Stimulated activated naive B cell treated with anti-CD40 and anti-IgM and Interleukin-4, amounts not matched to agents 10 μg/mL and 1 μg/mL and 100 μg/mL, for 72 hours (primary cell): ENCODE results near the gene SERPINA1.

Experiments used
- ATAC-seq, 2 donors: fragments of 150-1000 bp; cut with Tn5 transposase; replicated peaks; 2 replicates each; pipeline ENCODE4 v1.10.0; 2021; ENCODE audit warnings: moderate library complexity in 1 of 2
- DNase-seq: peaks from one replicate; pipeline ENCODE4 v3.0.0; 2021
- H3K27ac Mint-ChIP-seq: one replicate; pipeline ENCODE4 v1.8.0; 2022; ENCODE audit warnings: mild to moderate bottlenecking, mixed read lengths
- H3K27me3 Mint-ChIP-seq, 2 donors: one replicate each; pipeline ENCODE4 v1.8.0; 2022; ENCODE audit warnings: mixed read lengths in 2 of 2
- H3K36me3 Mint-ChIP-seq, 2 donors: one replicate each; pipeline ENCODE4 v1.8.0; 2022; ENCODE audit warnings: mixed read lengths in 2 of 2, mild to moderate bottlenecking in 1 of 2
- H3K4me1 Mint-ChIP-seq, 2 donors: one replicate each; pipeline ENCODE4 v1.8.0; 2022; ENCODE audit warnings: mixed read lengths in 2 of 2, mild to moderate bottlenecking in 1 of 2
- H3K4me3 Mint-ChIP-seq, 2 donors: one replicate each; pipeline ENCODE4 v1.8.0; 2022; ENCODE audit warnings: mild to moderate bottlenecking in 2 of 2, mixed read lengths in 2 of 2, moderate library complexity in 1 of 2
- H3K9me3 Mint-ChIP-seq, 2 donors: one replicate each; pipeline ENCODE4 v1.8.0; 2022; ENCODE audit warnings: mixed read lengths in 2 of 2, mild to moderate bottlenecking in 1 of 2

The SERPINA1 gene

DNA sequence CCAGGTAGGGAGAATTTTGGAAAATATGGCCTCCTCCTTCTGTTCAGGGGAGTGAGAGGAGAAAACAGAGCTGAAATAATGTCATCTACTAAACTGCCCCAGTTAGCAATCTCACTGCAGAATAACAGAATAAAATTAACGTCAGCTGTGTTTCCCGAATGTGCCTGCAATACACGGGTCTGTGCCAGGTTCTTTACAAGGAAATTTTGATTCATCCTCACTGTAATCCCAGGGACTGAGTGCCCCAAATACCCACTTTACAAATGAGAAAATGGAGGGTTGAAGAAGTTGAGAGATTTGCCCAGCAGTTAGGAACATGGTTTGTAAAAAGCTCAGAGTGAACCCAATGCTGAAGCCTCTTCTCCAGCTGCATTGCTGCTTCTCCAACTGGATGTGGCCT, 44.0 kb downstream of the SERPINA1 start:
- no peak overlapping the region for H3K4me3 Mint-ChIP-seq
- no peak overlapping the region for H3K27ac Mint-ChIP-seq
- peaks cover 0 to 2% of the 10 kb centered on the region in 2 donors for H3K4me1 Mint-ChIP-seq
- DNase-seq (no peak), ATAC-seq (no peak)
- peaks cover 19 to 27% of the 10 kb centered on the region in 2 donors for H3K27me3 Mint-ChIP-seq
- peaks cover 0 to 7% of the 10 kb centered on the region in 2 donors for H3K9me3 Mint-ChIP-seq
- H3K36me3 Mint-ChIP-seq: no peaks in the 10 kb centered on the region

GRCh38 chr14:94343238-94344005, 45.0 kb downstream of the SERPINA1 start:
- Mint-ChIP-seq H3K9me3 (peaks cover 0 to 7% of the 10 kb centered on the region in 2 donors), H3K4me1 (peaks cover 0 to 2% of the 10 kb centered on the region in 2 donors), H3K27ac (no peak overlapping the region), H3K27me3 (peaks cover 19 to 20% of the 10 kb centered on the region in 2 donors), H3K4me3 (no peak overlapping the region), H3K36me3 (no peaks in the 10 kb centered on the region)
- DNase-seq (no peak), ATAC-seq (no peak)

- no peak for DNase-seq
These were observed 46.0 kb downstream of the SERPINA1 start for GRCh38 chr14:94342334-94342934.

GRCh38 chr14:94341656-94342333, 46.6 kb downstream of the SERPINA1 start:
- H3K36me3 Mint-ChIP-seq: no peaks in the 10 kb centered on the region
- DNase-seq (no peak), ATAC-seq (no peak)
- peaks cover 0 to 7% of the 10 kb centered on the region in 2 donors for H3K9me3 Mint-ChIP-seq
- H3K27ac Mint-ChIP-seq: no peak overlapping the region
- H3K27me3 Mint-ChIP-seq: peaks cover 19 to 20% of the 10 kb centered on the region in 2 donors
- H3K4me1 Mint-ChIP-seq: peaks cover 0 to 2% of the 10 kb centered on the region in 2 donors
- no peak overlapping the region for H3K4me3 Mint-ChIP-seq

More at GRCh38 chr14:94342334-94342934, 46.0 kb downstream of the SERPINA1 start:
- peaks cover 19 to 20% of the 10 kb centered on the region in 2 donors for H3K27me3 Mint-ChIP-seq
- ATAC-seq: no peak
- H3K36me3 Mint-ChIP-seq: no peaks in the 10 kb centered on the region
- H3K9me3 Mint-ChIP-seq: peaks cover 0 to 7% of the 10 kb centered on the region in 2 donors
- H3K4me3 Mint-ChIP-seq: no peak overlapping the region
- H3K27ac Mint-ChIP-seq: no peak overlapping the region
- H3K4me1 Mint-ChIP-seq: peaks cover 0 to 2% of the 10 kb centered on the region in 2 donors

- ATAC-seq: no peak
- Mint-ChIP-seq H3K36me3 (no peaks in the 10 kb centered on the region), H3K4me3 (no peak overlapping the region), H3K27ac (no peak overlapping the region), H3K4me1 (peaks cover 0 to 2% of the 10 kb centered on the region in 2 donors), H3K27me3 (peaks cover 19 to 21% of the 10 kb centered on the region in 2 donors), H3K9me3 (peaks cover 0 to 7% of the 10 kb centered on the region in 2 donors)
- no peak for DNase-seq
These were observed 47.9 kb downstream of the SERPINA1 start for GRCh38 chr14:94340533-94340932.

- H3K9me3 Mint-ChIP-seq: peaks cover 0 to 7% of the 10 kb centered on the region in 2 donors
These were observed 50.4 kb downstream of the SERPINA1 start for GRCh38 chr14:94338023-94338422.

GRCh38 chr14:94337274-94337673, 51.1 kb downstream of the SERPINA1 start:
- no peak overlapping the region for H3K4me3 Mint-ChIP-seq
- H3K27me3 Mint-ChIP-seq: peaks cover 27% of the 10 kb centered on the region in 2 donors
- no peak for ATAC-seq
- no peak for DNase-seq
- peaks cover 0 to 2% of the 10 kb centered on the region in 2 donors for H3K4me1 Mint-ChIP-seq
- H3K9me3 Mint-ChIP-seq: peaks cover 0 to 7% of the 10 kb centered on the region in 2 donors
- H3K36me3 Mint-ChIP-seq: no peaks in the 10 kb centered on the region
- no peak overlapping the region for H3K27ac Mint-ChIP-seq

More at GRCh38 chr14:94338023-94338422, 50.4 kb downstream of the SERPINA1 start:
- no peaks in the 10 kb centered on the region for H3K36me3 Mint-ChIP-seq
- H3K4me3 Mint-ChIP-seq: no peak overlapping the region
- H3K27me3 Mint-ChIP-seq: peaks cover 27 to 28% of the 10 kb centered on the region in 2 donors
- peaks cover 0 to 2% of the 10 kb centered on the region in 2 donors for H3K4me1 Mint-ChIP-seq
- DNase-seq: no peak
- H3K27ac Mint-ChIP-seq: no peak overlapping the region
- no peak for ATAC-seq

DNA sequence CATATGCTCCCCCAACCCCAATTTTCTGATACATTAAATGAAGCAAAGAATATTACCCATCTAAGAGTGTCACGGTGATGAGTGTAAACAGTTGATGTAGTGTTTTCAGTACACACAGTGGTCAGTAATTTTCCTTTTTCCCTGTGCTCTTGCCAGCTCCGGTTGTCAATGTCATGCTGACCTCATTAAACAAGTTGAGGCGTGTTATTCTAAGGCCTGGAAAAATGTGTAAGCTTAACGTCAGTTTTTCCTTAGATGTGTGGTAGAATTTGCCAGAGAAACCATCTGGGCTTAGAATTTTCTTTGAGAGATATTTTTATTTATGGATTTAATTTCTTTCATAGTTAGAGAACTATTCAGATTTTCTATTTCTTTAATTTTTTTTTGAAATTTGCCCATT, 53.5 kb downstream of the SERPINA1 start:
- Mint-ChIP-seq H3K27me3 (peaks cover 9 to 13% of the 10 kb centered on the region in 2 donors), H3K27ac (no peak overlapping the region), H3K9me3 (no peaks in the 10 kb centered on the region), H3K4me1 (no peaks in the 10 kb centered on the region), H3K36me3 (no peaks in the 10 kb centered on the region), H3K4me3 (no peak overlapping the region)
- DNase-seq: no peak
- ATAC-seq: no peak

DNA sequence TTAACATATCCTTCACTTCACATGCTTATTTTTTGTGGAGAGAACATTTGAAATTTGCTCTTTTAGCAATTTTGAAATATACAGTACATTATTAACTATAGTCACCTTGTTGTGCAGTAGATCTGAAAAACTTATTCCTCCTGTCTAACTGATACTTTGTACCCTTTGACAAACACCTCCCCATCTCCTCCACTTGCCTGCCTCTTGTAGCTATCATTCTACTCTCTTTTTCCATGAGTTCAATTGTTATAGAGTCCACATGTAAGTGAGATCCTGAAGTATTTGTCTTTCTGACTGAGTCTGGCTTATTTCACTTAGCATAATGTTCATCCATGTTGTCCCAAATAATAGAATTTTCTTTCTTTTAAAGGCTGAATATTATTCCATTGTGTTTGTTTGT, 55.8 kb downstream of the SERPINA1 start:
- DNase-seq (no peak), ATAC-seq (no peak)
- H3K9me3 Mint-ChIP-seq: peaks cover 0 to 1% of the 10 kb centered on the region in 2 donors
- H3K4me1 Mint-ChIP-seq: no peaks in the 10 kb centered on the region
- H3K27me3 Mint-ChIP-seq: peaks cover 9 to 21% of the 10 kb centered on the region in 2 donors
- no peak overlapping the region for H3K4me3 Mint-ChIP-seq
- no peak overlapping the region for H3K27ac Mint-ChIP-seq
- no peaks in the 10 kb centered on the region for H3K36me3 Mint-ChIP-seq

- Mint-ChIP-seq H3K9me3 (peaks cover 0 to 1% of the 10 kb centered on the region in 2 donors), H3K27me3 (peaks cover 9 to 22% of the 10 kb centered on the region in 2 donors), H3K27ac (no peak overlapping the region), H3K4me1 (no peaks in the 10 kb centered on the region), H3K36me3 (no peaks in the 10 kb centered on the region), H3K4me3 (no peak overlapping the region)
- ATAC-seq (no peak), DNase-seq (no peak)
These were observed 56.3 kb downstream of the SERPINA1 start for GRCh38 chr14:94332063-94332583.

- Mint-ChIP-seq H3K4me1 (no peaks in the 10 kb centered on the region), H3K27me3 (peaks cover 9 to 25% of the 10 kb centered on the region in 2 donors), H3K36me3 (no peaks in the 10 kb centered on the region), H3K9me3 (peaks cover 0 to 1% of the 10 kb centered on the region in 2 donors), H3K27ac (no peak overlapping the region), H3K4me3 (no peak overlapping the region)
- DNase-seq: no peak
- ATAC-seq: no peak
These were observed 56.9 kb downstream of the SERPINA1 start for GRCh38 chr14:94331462-94331861.

- H3K27me3 Mint-ChIP-seq: peaks cover 13 to 25% of the 10 kb centered on the region in 2 donors
- no peaks in the 10 kb centered on the region for H3K36me3 Mint-ChIP-seq
- no peak overlapping the region for H3K4me3 Mint-ChIP-seq
- H3K4me1 Mint-ChIP-seq: no peaks in the 10 kb centered on the region
- ATAC-seq (no peak), DNase-seq (no peak)
- no peak overlapping the region for H3K27ac Mint-ChIP-seq
- H3K9me3 Mint-ChIP-seq: peaks cover 0 to 3% of the 10 kb centered on the region in 2 donors
These were observed 57.5 kb downstream of the SERPINA1 start for GRCh38 chr14:94330857-94331256.

DNA sequence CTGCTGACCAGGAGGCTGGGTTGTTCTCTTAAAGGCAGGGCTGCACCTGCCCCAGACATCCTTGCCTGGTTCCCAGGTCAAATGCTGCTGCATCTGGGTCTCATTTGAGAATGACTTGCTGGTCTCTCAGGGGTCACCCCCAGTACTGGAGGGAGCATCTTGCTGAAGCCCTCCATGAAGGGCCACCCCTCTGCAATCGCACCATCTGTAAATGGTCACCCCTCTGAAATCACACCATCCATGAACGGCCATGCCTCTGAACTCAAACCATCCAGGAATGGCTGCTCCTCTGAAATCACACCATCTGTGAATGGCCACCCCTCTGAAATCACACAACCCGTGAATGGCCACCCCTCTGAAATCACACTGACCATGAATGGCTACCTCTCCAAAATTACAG, 58.0 kb downstream of the SERPINA1 start:
- H3K4me3 Mint-ChIP-seq: no peak overlapping the region
- DNase-seq: no peak
- H3K36me3 Mint-ChIP-seq: no peaks in the 10 kb centered on the region
- ATAC-seq: no peak
- peaks cover 0 to 3% of the 10 kb centered on the region in 2 donors for H3K9me3 Mint-ChIP-seq
- H3K27ac Mint-ChIP-seq: no peak overlapping the region
- peaks cover 16 to 24% of the 10 kb centered on the region in 2 donors for H3K27me3 Mint-ChIP-seq
- H3K4me1 Mint-ChIP-seq: no peaks in the 10 kb centered on the region

DNA sequence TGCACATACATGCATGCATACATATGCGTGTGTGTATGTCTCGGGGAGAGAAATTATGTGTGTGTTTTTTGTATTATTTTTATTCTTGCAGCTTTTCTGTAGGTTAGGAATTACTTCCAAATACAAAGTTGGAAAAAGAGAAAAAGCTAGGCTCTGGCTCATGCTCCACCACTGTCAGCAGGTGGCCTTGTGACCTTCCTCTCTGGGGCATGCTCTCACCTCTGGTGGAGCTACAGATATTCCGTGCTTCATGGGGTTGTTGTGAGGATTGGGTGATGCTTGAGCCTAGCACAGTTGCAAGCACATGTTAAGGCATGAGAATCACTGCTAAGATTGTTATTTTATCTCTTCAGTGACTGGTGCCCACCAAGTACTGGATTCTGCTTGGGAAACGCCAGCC, 58.5 kb downstream of the SERPINA1 start:
- Mint-ChIP-seq H3K4me3 (no peak overlapping the region), H3K27ac (no peak overlapping the region), H3K4me1 (no peaks in the 10 kb centered on the region), H3K9me3 (peaks cover 0 to 3% of the 10 kb centered on the region in 2 donors), H3K27me3 (peaks cover 15 to 21% of the 10 kb centered on the region in 2 donors), H3K36me3 (no peaks in the 10 kb centered on the region)
- ATAC-seq: no peak
- DNase-seq: no peak
